ENCODE measurements around the gene TNFRSF8.

DNA sequence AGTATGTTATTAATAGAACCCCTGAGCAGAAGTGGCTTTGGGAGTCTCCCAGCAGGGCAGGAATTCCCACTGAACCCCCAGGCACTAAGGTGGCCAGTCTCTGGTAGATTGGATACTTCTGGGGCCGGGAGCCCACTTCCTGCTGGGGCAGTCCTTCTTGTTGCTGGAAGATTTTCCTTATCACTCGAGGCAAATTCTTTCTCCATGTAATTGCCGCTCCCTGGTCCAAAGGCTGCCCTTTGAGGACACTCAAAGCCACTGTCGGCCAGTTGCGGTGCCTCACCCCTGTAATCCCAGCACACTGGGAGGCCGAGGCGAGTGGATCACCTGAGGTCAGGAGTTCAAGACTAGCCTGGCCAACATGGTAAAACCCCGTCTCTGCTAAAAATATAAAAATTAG, 81.1 kb downstream of the TNFRSF8 start:
- no peak for TF ChIP-seq POLR2A (IDR thresholded peaks at IDR 0.05)
- TF ChIP-seq, protein P1, sequence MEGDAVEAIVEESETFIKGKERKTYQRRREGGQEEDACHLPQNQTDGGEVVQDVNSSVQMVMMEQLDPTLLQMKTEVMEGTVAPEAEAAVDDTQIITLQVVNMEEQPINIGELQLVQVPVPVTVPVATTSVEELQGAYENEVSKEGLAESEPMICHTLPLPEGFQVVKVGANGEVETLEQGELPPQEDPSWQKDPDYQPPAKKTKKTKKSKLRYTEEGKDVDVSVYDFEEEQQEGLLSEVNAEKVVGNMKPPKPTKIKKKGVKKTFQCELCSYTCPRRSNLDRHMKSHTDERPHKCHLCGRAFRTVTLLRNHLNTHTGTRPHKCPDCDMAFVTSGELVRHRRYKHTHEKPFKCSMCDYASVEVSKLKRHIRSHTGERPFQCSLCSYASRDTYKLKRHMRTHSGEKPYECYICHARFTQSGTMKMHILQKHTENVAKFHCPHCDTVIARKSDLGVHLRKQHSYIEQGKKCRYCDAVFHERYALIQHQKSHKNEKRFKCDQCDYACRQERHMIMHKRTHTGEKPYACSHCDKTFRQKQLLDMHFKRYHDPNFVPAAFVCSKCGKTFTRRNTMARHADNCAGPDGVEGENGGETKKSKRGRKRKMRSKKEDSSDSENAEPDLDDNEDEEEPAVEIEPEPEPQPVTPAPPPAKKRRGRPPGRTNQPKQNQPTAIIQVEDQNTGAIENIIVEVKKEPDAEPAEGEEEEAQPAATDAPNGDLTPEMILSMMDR (IDR thresholded peaks at IDR 0.05), result no peak
- TF ChIP-seq EP300 (IDR thresholded peaks at IDR 0.05), result no peak
